Pancreas (tissue), 10 donors: ENCODE data around the gene FGD4. TPM values are rescaled to one million over a fixed set of nuclear protein-coding genes. Genes with fewer than 3 reads are reported as not detected.

Experiments
- ATAC-seq, 4 donors: fragments of 200-7000 bp; cut with Tn5 transposase; one replicate each; pipeline versions ENCODE4 v1.8.0 to v1.9.1; 2020; ENCODE audit warnings: mild to moderate bottlenecking in 4 of 4, moderate library complexity in 4 of 4
- DNase-seq, 6 donors: peaks; one replicate each; pipeline ENCODE4 v3.0.0-alpha.2; 2020
- FAIRE-seq: peaks from 2 replicates; lab custom pipeline; 2012; peaks lifted over from hg19 to GRCh38; lab: Jason Lieb, UNC
- H3K27ac ChIP-seq, 4 donors: fragments of 200-600 bp; sonication (generic); 1 replicate in 3 of 4; 2 replicates in 1 of 4; pipeline versions ENCODE4 v1.5.0 to v1.8.0; 2020
- H3K27me3 ChIP-seq, 4 donors: fragments of 200-600 bp; one replicate each; pipeline ENCODE4 v1.8.0; 2021
- H3K36me3 ChIP-seq, 3 donors: fragments of 200-600 bp; sonication (generic) in 1 of 3; one replicate each; pipeline versions ENCODE4 v1.5.0 to v1.8.0; 2020 to 2021
- H3K4me1 ChIP-seq, 3 donors: fragments of 200-600 bp; one replicate each; pipeline ENCODE4 v1.8.0; 2021
- H3K4me3 ChIP-seq, 4 donors: fragments of 200-600 bp; sonication (generic) in 2 of 4; one replicate each; pipeline versions ENCODE4 v1.5.0 to v1.8.0; 2020 to 2021
- H3K9me3 ChIP-seq, 4 donors: fragments of 200-600 bp; one replicate each; pipeline ENCODE4 v1.8.0; 2021
- WGBS, 2 donors: extraction: QIAGEN DNeasy Blood & Tissue Kit; methylation state at CpG; one replicate each; pipeline ENCODE4 v1.1.7; 2013; 5-methylcytosine and 5-hydroxymethylcytosine counted together
- intact Hi-C, 3 donors: fragments of 100-400 bp; cut with DNase I; formaldehyde crosslinking; loops; one replicate each; pipeline versions ENCODE4 v1.11.1 to v1.14.2; 2022
- polyA plus RNA-seq, 2 donors: library from polyadenylated mRNA; stranded (reverse); fragments of 200-250 nt; gene quantifications; one replicate each; pipeline ENCODE4 v1.2.3, GENCODE V29; 2013
- total RNA-seq, 6 donors: library from RNA; stranded (reverse); fragmentation: NEBNext Ultra II Directional in 4 of 6; extraction: Animal tissue kit (Norgen Biotek cat#: 25700) in 4 of 6; gene quantifications; one replicate each; pipeline versions ENCODE4 v1.2.1 to v1.2.4, GENCODE V29; 2021 to 2023
- TF ChIP-seq, protein P1 (sequence below), 4 donors: fragments of 200-600 bp; sonication (generic) in 3 of 4; IDR thresholded peaks; one replicate each; pipeline versions ENCODE4 v1.5.0 to v1.8.0; 2021; ENCODE audit warnings: antibody characterized with exemption in 4 of 4
- donor health status: healthy with polysubstance abuse.
- donor health status: DM: no; HTN: no; CAD: no; lungs with moderate emphysema.
- donor health status: DM: no; HTN: no; CAD: no.
- donor health status: control.
- donor health status: control.
- donor health status: Bipolar disorder and iron deficiency.
- donor health status: DM: yes; HTN: yes; CAD: no.
- donor health status: DM: no; HTN: no; CAD: no.
- donor health status: DM: no; HTN: no; CAD: no.
- donor health status: DM: yes; HTN: yes; CAD: no.

Gene FGD4
- total and polyA plus RNA-seq, 8 donors: 3.6 to 26.5 (median 14.5) TPM

DNA sequence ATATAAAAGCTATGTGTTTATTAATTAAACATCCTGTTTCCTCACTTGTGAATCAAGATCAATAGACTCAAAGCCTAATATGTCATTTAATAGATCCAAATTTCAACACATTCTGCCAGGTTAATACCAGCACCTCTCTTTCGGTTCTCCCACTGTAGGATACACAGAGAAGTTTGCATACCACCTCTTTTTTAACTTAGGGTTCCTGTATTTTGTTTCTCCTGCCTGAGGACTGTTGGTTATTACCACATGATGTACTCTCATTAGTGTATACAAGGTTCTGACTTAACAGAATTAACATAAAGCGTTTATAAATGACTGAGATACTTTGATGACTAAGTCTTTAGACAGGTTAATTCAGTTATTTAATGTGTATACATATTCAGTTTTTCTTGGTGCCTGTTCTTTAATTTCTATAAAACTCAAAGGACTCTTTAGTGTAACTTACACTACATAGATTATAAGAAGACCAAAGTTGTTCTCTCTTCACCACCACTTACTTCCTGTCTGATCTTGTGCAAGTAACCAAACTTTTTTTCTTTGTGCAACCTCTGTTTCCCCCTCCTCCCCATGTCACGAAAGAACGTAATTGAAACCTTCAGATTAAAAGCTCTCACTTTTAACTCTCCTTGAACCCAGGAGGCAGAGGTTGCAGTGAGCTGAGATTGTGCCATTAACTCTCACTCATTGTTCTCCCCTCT lies 190.0 kb downstream of the FGD4 start:
- WGBS, 2 donors: 71 to 79% methylated on average over 4 of the region's 4 CpGs
- Histone ChIP-seq H3K27ac (peak overlapping the region in 1 of 4 donors; percentile 35), H3K36me3 (peaks cover 0 to 4% (median 0%) of the 10 kb centered on the region in 3 donors), H3K9me3 (no peaks in the 10 kb centered on the region), H3K27me3 (no peaks in the 10 kb centered on the region), H3K4me3 (no peak overlapping the region), H3K4me1 (no peaks in the 10 kb centered on the region)
- intact Hi-C loops: no loop called here
- no peak for FAIRE-seq
- peak in 2 of 4 donors; percentile 35 to 51 for ATAC-seq
- TF ChIP-seq, protein P1, sequence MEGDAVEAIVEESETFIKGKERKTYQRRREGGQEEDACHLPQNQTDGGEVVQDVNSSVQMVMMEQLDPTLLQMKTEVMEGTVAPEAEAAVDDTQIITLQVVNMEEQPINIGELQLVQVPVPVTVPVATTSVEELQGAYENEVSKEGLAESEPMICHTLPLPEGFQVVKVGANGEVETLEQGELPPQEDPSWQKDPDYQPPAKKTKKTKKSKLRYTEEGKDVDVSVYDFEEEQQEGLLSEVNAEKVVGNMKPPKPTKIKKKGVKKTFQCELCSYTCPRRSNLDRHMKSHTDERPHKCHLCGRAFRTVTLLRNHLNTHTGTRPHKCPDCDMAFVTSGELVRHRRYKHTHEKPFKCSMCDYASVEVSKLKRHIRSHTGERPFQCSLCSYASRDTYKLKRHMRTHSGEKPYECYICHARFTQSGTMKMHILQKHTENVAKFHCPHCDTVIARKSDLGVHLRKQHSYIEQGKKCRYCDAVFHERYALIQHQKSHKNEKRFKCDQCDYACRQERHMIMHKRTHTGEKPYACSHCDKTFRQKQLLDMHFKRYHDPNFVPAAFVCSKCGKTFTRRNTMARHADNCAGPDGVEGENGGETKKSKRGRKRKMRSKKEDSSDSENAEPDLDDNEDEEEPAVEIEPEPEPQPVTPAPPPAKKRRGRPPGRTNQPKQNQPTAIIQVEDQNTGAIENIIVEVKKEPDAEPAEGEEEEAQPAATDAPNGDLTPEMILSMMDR (IDR thresholded peaks at IDR 0.05): no peak
- DNase-seq: no peak

DNA sequence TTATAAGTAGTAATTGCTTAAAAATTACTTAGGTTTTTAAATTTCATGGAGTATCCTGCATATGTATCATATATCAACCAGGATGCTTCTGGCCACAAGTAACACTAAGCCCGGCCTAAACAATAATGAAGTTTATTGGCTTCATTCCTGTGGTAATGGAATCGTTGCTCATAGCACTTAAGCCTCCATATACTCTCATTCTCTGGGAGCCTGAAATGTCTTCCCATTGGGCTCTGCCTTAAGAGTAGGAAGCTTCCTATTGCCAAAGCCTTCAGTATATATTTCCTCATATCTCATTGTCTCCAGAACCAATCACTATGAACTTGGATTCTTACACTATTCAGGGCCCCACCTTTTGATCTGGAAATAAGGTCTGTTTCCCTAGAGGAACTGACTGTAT lies 195.9 kb downstream of the FGD4 start:
- TF ChIP-seq, protein P1 (IDR thresholded peaks at IDR 0.05): no peak
- no peak for FAIRE-seq
- peaks cover 0 to 7% (median 0%) of the 10 kb centered on the region in 3 donors for H3K36me3 ChIP-seq
- no peak overlapping the region for H3K27ac ChIP-seq
- no peak for ATAC-seq
- intact Hi-C loops: no loop called here
- no peaks in the 10 kb centered on the region for H3K4me1 ChIP-seq
- no peaks in the 10 kb centered on the region for H3K27me3 ChIP-seq
- H3K4me3 ChIP-seq: no peak overlapping the region
- DNase-seq: no peak
- H3K9me3 ChIP-seq: no peaks in the 10 kb centered on the region
- WGBS, 2 donors: 74 to 84% methylated on average over 2 of the region's 2 CpGs

DNA sequence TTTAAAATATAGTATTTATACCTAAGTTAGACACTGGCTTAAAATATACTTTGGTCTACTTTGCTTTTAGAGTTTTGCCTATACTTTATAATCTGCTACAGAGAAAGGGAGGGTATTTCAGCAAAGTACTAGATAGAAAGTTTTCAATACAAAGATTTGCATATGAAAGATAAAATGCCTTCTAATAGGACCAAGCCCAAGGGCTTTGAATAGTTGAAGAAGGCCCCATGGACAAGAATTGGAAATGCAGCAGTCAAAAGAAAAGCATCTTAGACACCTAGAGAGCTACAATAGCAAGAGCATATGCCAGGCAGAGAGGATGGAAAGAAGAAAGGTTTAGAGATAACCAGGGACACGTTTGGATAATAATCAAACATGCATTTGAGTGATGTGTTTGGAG lies 196.7 kb downstream of the FGD4 start:
- H3K27me3 ChIP-seq: no peaks in the 10 kb centered on the region
- ATAC-seq: no peak
- no peak for FAIRE-seq
- H3K9me3 ChIP-seq: no peaks in the 10 kb centered on the region
- H3K4me1 ChIP-seq: no peaks in the 10 kb centered on the region
- TF ChIP-seq, protein P1 (IDR thresholded peaks at IDR 0.05): no peak
- intact Hi-C loops: no loop called here
- no peak overlapping the region for H3K27ac ChIP-seq
- WGBS, 2 donors: 12 to 27% methylated on average over 1 of the region's 1 CpG
- H3K4me3 ChIP-seq: no peak overlapping the region
- no peak for DNase-seq
- H3K36me3 ChIP-seq: peaks cover 0 to 14% (median under 1%) of the 10 kb centered on the region in 3 donors

DNA sequence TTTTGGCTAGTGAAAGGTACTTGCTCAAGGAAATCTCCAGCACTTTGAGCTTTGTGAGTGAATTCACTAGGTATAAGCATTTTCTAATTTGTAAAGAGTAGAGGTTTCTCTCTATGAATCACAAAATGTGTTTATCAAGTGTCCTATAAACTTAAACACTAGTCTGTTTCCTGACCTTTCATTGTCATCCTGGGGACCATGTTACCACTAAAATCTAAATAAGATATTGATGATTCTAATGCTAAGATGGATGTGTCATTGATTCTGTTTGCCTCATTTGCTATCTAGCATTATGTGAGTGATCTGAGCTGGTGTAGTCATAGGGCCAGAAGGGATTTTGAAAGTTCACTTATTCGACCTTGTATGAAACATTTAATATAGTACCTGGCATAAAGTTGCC lies 199.3 kb downstream of the FGD4 start:
- Histone ChIP-seq H3K36me3 (peaks cover 0 to 23% (median 5%) of the 10 kb centered on the region in 3 donors), H3K27me3 (no peaks in the 10 kb centered on the region), H3K27ac (no peak overlapping the region), H3K4me3 (no peak overlapping the region), H3K9me3 (no peaks in the 10 kb centered on the region), H3K4me1 (no peaks in the 10 kb centered on the region)
- TF ChIP-seq, protein P1 (IDR thresholded peaks at IDR 0.05): no peak
- 78 to 82% methylated on average over 1 of the region's 1 CpG for WGBS, 2 donors
- no peak for ATAC-seq
- intact Hi-C loops: no loop called here
- no peak for DNase-seq
- FAIRE-seq: no peak

DNA sequence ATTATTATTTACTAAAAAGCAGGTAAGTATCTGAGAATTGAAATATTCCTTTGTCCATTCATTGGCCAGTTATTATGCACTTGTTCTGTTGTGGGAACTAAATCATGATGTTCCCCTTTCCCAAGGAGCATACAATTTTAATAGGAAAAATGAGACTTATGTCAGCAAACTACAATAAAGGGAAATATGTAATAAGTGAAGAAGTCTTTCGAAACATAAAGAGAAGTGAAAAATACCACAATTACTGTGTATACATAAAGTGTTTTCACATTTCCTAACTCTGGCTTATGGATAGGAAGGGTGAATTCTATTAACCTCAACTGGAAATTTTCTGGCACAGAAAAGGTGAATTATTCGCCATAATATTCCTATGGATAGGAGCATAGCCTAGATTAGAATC lies 201.3 kb downstream of the FGD4 start:
- H3K27me3 ChIP-seq: no peaks in the 10 kb centered on the region
- no peaks in the 10 kb centered on the region for H3K9me3 ChIP-seq
- peaks cover 0 to 23% (median 5%) of the 10 kb centered on the region in 3 donors for H3K36me3 ChIP-seq
- TF ChIP-seq, protein P1 (IDR thresholded peaks at IDR 0.05): no peak
- 93 to 98% methylated on average over 2 of the region's 2 CpGs for WGBS, 2 donors
- no peak overlapping the region for H3K27ac ChIP-seq
- ATAC-seq (peak in 1 of 4 donors; percentile 17), DNase-seq (no peak), FAIRE-seq (no peak)
- H3K4me3 ChIP-seq: no peak overlapping the region
- peaks cover 3 to 11% (median 8%) of the 10 kb centered on the region in 3 donors for H3K4me1 ChIP-seq
- intact Hi-C loops: no loop called here
